ENCODE data around the gene CAMSAP1. TPM values are rescaled to one million over a fixed set of nuclear protein-coding genes. Genes with fewer than 3 reads are reported as not detected.

The CAMSAP1 gene
- total RNA-seq, 1 experiment from 2014 or later, result 16.7 TPM

- peaks cover 37% of the 10 kb centered on the region for H3K27me3 ChIP-seq (ENCODE audit: insufficient read depth, low read depth)
- no TSS peak for BruUV-seq (replicated peaks)
- no peak for TF ChIP-seq CTCF (conservative IDR thresholded peaks at IDR 0.05)
- TF ChIP-seq EZH2 (IDR thresholded peaks at IDR 0.05; ENCODE audit: low read depth), result no peak
- no peaks in the 10 kb centered on the region for H3F3A ChIP-seq (ENCODE audit: insufficient read depth, low read depth)
- no peak overlapping the region for H3K4me3 ChIP-seq
- H3K9me2 ChIP-seq (ENCODE audit: insufficient read depth), result no peaks in the 10 kb centered on the region
- H3K27ac ChIP-seq, result no peak overlapping the region
- no peaks in the 10 kb centered on the region for H3K36me3 ChIP-seq (ENCODE audit: low read depth)
- no peaks in the 10 kb centered on the region for H3K9me3 ChIP-seq (ENCODE audit: insufficient read depth, low read depth)
- H3K4me1 ChIP-seq (replicated peaks; ENCODE audit: insufficient read depth), result no peaks in the 10 kb centered on the region
- no peaks in the 10 kb centered on the region for H3K79me2 ChIP-seq (ENCODE audit: low read depth)
- H2AFZ ChIP-seq, result no peak overlapping the region
- no peak for DNase-seq
- H4K20me1 ChIP-seq (ENCODE audit: insufficient read depth), result no peaks in the 10 kb centered on the region; the same call in 1 of the 2 replicates
- intact Hi-C loops (cut with micrococcal nuclease; ENCODE audit: unreplicated experiment), result no loop called here
- no peak overlapping the region for H3K4me2 ChIP-seq
- ChIA-PET POLR2A (ENCODE audit: unreplicated experiment) (no interaction called here), CTCF (no interaction called here)
Measured at GRCh38 chr9:135766707-135767106, 140.6 kb downstream of the CAMSAP1 start.

DNA sequence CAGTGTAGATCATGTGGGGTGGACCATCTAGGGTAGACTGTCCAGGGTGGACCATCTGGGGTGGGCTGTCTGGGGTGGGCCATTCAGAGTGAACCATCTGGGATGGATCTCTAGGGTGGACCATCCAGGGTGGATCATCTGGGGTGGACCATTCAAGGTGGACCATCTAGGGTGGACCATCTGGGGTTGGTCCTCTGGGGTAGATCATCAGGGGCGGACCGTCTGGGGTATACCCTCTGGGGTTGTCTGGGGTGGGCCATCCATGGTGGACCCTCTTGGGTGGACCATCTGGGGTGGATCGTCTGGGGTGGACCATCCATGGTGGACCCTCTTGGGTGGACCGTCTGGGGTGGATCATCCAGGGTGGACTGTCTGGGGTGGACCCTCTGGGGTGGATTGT, 141.1 kb downstream of the CAMSAP1 start:
- H3K9me2 ChIP-seq (ENCODE audit: insufficient read depth), result no peaks in the 10 kb centered on the region
- no peak overlapping the region for H2AFZ ChIP-seq
- H3K4me2 ChIP-seq, result no peak overlapping the region
- BruUV-seq (replicated peaks), result no TSS peak
- intact Hi-C loops (cut with micrococcal nuclease; ENCODE audit: unreplicated experiment), result no loop called here
- no peaks in the 10 kb centered on the region for H3K36me3 ChIP-seq (ENCODE audit: low read depth)
- H3K4me3 ChIP-seq, result no peak overlapping the region
- H3K79me2 ChIP-seq (ENCODE audit: low read depth), result no peaks in the 10 kb centered on the region
- ChIA-PET CTCF (no interaction called here), POLR2A (ENCODE audit: unreplicated experiment) (no interaction called here)
- H3K27ac ChIP-seq, result no peak overlapping the region
- no peaks in the 10 kb centered on the region for H3K9me3 ChIP-seq (ENCODE audit: insufficient read depth, low read depth)
- no peaks in the 10 kb centered on the region; the same call in 1 of the 2 replicates for H4K20me1 ChIP-seq (ENCODE audit: insufficient read depth)
- no peak for TF ChIP-seq EZH2 (IDR thresholded peaks at IDR 0.05; ENCODE audit: low read depth)
- TF ChIP-seq CTCF (conservative IDR thresholded peaks at IDR 0.05), result no peak
- no peak for DNase-seq
- H3K27me3 ChIP-seq (ENCODE audit: insufficient read depth, low read depth), result peaks cover 41% of the 10 kb centered on the region
- no peaks in the 10 kb centered on the region for H3K4me1 ChIP-seq (replicated peaks; ENCODE audit: insufficient read depth)
- H3F3A ChIP-seq (ENCODE audit: insufficient read depth, low read depth), result no peaks in the 10 kb centered on the region

DNA sequence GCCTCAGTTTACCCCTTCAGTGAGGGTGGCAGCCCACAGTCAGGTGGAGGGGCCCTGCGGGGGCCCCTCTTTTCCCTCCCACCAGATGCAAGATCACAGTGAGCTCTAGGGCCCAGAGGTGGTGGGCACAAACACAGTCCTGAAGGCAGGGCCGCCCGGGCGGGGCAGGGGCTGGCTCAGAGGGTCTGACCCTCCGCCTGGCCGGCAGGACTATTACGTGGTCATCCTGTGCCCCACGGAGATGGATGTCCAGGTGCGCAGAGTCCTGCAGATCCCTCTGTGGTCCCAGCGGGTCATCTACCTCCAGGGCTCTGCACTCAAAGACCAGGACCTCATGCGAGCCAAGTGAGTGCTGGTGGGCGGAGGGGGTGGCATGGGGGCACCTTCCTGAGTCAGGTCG, 141.9 kb downstream of the CAMSAP1 start:
- Histone ChIP-seq H2AFZ (no peak overlapping the region), H3K27me3 (ENCODE audit: insufficient read depth, low read depth) (peaks cover 50% of the 10 kb centered on the region), H3K36me3 (ENCODE audit: low read depth) (no peaks in the 10 kb centered on the region), H3K4me1 (replicated peaks; ENCODE audit: insufficient read depth) (no peaks in the 10 kb centered on the region), H3K79me2 (ENCODE audit: low read depth) (no peaks in the 10 kb centered on the region), H3K4me2 (no peak overlapping the region), H4K20me1 (ENCODE audit: insufficient read depth) (no peaks in the 10 kb centered on the region; the same call in 1 of the 2 replicates), H3K4me3 (no peak overlapping the region), H3K9me3 (ENCODE audit: insufficient read depth, low read depth) (no peaks in the 10 kb centered on the region), H3K9me2 (ENCODE audit: insufficient read depth) (no peaks in the 10 kb centered on the region), H3K27ac (no peak overlapping the region), H3F3A (ENCODE audit: insufficient read depth, low read depth) (no peaks in the 10 kb centered on the region)
- ChIA-PET POLR2A (ENCODE audit: unreplicated experiment) (interaction anchor here (0.6 kb wide), 1 partner anchor 910 kb away, joined by 4 read pairs; no protein-coding TSS in a partner anchor), CTCF (no interaction called here)
- DNase-seq, result no peak
- TF ChIP-seq CTCF (conservative IDR thresholded peaks at IDR 0.05) (no peak), EZH2 (IDR thresholded peaks at IDR 0.05; ENCODE audit: low read depth) (no peak)
- intact Hi-C loops (cut with micrococcal nuclease; ENCODE audit: unreplicated experiment), result no loop called here
- no TSS peak for BruUV-seq (replicated peaks)

Data from PC-9 (cell line).